ENCODE results near the gene SIRT6.

GRCh38 chr19:4149518-4150288 is 32.7 kb downstream of the SIRT6 start:
- TF ChIP-seq REST (IDR thresholded peaks at IDR 0.05; ENCODE audit: borderline replicate concordance): no peak
- no peak for TF ChIP-seq CTCF (IDR thresholded peaks at IDR 0.05; ENCODE audit: poor library complexity, severe bottlenecking)
- TF ChIP-seq RAD21 (conservative IDR thresholded peaks at IDR 0.05): no peak
- no peak for TF ChIP-seq POLR2AphosphoS5 (IDR thresholded peaks at IDR 0.05)
- no peak for TF ChIP-seq EP300 (conservative IDR thresholded peaks at IDR 0.05; ENCODE audit: poor library complexity, severe bottlenecking)
- TF ChIP-seq EZH2 (IDR thresholded peaks at IDR 0.05; ENCODE audit: borderline replicate concordance, insufficient read depth, low read length, poor library complexity, severe bottlenecking): no peak
